CD4-positive, alpha-beta T cell (primary cell): Measurements from ENCODE around the gene LPCAT4. TPM values are rescaled to one million over a fixed set of nuclear protein-coding genes. Genes with fewer than 3 reads are reported as not detected.

Experiments
- ATAC-seq: fragments of 200-7000 bp; cut with Tn5 transposase; one replicate; pipeline ENCODE4 v1.10.0; 2022; ENCODE audit warnings: mild to moderate bottlenecking; ENCODE audit not compliant: poor library complexity
- CTCF ChIA-PET: fragments of 350-600 bp; sonication (Branson Sonifier 250); formaldehyde crosslinking; loops from one replicate; lab custom pipeline; 2021; ENCODE audit warnings: antibody characterized with exemption, inconsistent platforms; lab: Charles Lee
- POLR2A ChIA-PET: fragments of 350-600 bp; sonication (Branson Sonifier 250); formaldehyde crosslinking; loops from one replicate; lab custom pipeline; 2021; ENCODE audit warnings: antibody characterized with exemption, inconsistent platforms; lab: Charles Lee
- DNase-seq, 14 experiments: peaks; one replicate each; pipeline ENCODE4 v3.0.0-alpha.2; 2013 to 2020; ENCODE audit warnings: mixed read lengths in 2 of 14
- H3K27ac ChIP-seq, 2 donors: one replicate each; pipeline versions ENCODE4 v1.5.1 to v1.7.0; 2013; ENCODE audit warnings: low read length in 2 of 2, low read depth in 1 of 2, mild to moderate bottlenecking in 1 of 2
- H3K27me3 ChIP-seq, 2 experiments: 1 replicate in 1 of 2; 2 replicates in 1 of 2; pipeline versions ENCODE4 v1.6.1 to v1.7.0; 2013; ENCODE audit warnings: low read length in 2 of 2, control low read depth in 1 of 2, mild to moderate bottlenecking in 1 of 2, moderate library complexity in 1 of 2; ENCODE audit not compliant: insufficient read depth in 2 of 2, control insufficient read depth in 1 of 2
- H3K36me3 ChIP-seq: one replicate; pipeline ENCODE4 v1.6.1; 2013; ENCODE audit warnings: low read length, control low read depth; ENCODE audit not compliant: insufficient read depth
- H3K4me1 ChIP-seq: one replicate; pipeline ENCODE4 v1.6.1; 2013; ENCODE audit warnings: low read length, control low read depth; ENCODE audit not compliant: insufficient read depth
- H3K4me3 ChIP-seq: one replicate; pipeline ENCODE4 v1.5.1; 2013; ENCODE audit warnings: mild to moderate bottlenecking, low read length, moderate library complexity
- H3K9me3 ChIP-seq, 2 experiments: 1 replicate in 1 of 2; 2 replicates in 1 of 2; pipeline versions ENCODE4 v1.6.1 to v1.7.0; 2013; ENCODE audit warnings: low read length in 2 of 2, mild to moderate bottlenecking in 2 of 2, control low read depth in 1 of 2, moderate library complexity in 1 of 2; ENCODE audit not compliant: control insufficient read depth in 1 of 2, insufficient read depth in 1 of 2
- H3K27ac Mint-ChIP-seq: one replicate; pipeline ENCODE4 v1.8.0; 2020; ENCODE audit warnings: mixed read lengths
- H3K27me3 Mint-ChIP-seq: one replicate; pipeline ENCODE4 v1.8.0; 2021; ENCODE audit warnings: mixed read lengths
- H3K36me3 Mint-ChIP-seq: one replicate; pipeline ENCODE4 v1.8.0; 2021; ENCODE audit warnings: low read depth, mixed read lengths
- H3K4me1 Mint-ChIP-seq: one replicate; pipeline ENCODE4 v1.8.0; 2021; ENCODE audit warnings: low read depth, mixed read lengths
- H3K4me3 Mint-ChIP-seq: one replicate; pipeline ENCODE4 v1.8.0; 2020; ENCODE audit warnings: mild to moderate bottlenecking, mixed read lengths
- H3K9me3 Mint-ChIP-seq: one replicate; pipeline ENCODE4 v1.8.0; 2020; ENCODE audit warnings: mixed read lengths
- CTCF ChIP-seq: fragments of 200-600 bp; IDR thresholded peaks from one replicate; pipeline ENCODE4 v1.8.0; 2022; ENCODE audit warnings: antibody characterized with exemption, mild to moderate bottlenecking
- intact Hi-C, 2 experiments: fragments of 100-400 bp; cut with DNase I in 1 of 2; cut with micrococcal nuclease in 1 of 2; formaldehyde crosslinking; loops; one replicate each; pipeline versions ENCODE4 v1.15.1 to v1.9.0; 2023 to 2025; cut with DNase I, micrococcal nuclease
- total RNA-seq, 174 experiments: library from RNA in 2 of 174; stranded (reverse) in 2 of 174; gene quantifications; one replicate each; pipeline ENCODE4 v1.2.3 and lab custom pipeline; 2021 to 2026

LPCAT4 gene
- total RNA-seq, 2 experiments from 2014 or later, result 41.0 to 45.2 TPM

GRCh38 chr15:34324933-34325332 lies 42.1 kb downstream of the LPCAT4 start:
- DNase-seq (no peak), ATAC-seq (no peak)
- no peaks in the 10 kb centered on the region for H3K9me3 ChIP-seq
- intact Hi-C loops, result no loop called here
- no peak overlapping the region for H3K27ac ChIP-seq
- H3K9me3 Mint-ChIP-seq, result no peaks in the 10 kb centered on the region
- CTCF ChIA-PET, result interaction anchor here (1.0 kb wide), 1 partner anchor 18 kb away, joined by 3 read pairs; the partner anchor contains the start of genes NOP10 and NUTM1
- H3K36me3 Mint-ChIP-seq, result no peaks in the 10 kb centered on the region
- no peak overlapping the region for H3K4me3 ChIP-seq
- H3K4me3 Mint-ChIP-seq, result no peak overlapping the region
- peaks cover 69% of the 10 kb centered on the region for H3K4me1 Mint-ChIP-seq
- peaks cover 16% of the 10 kb centered on the region for H3K4me1 ChIP-seq
- TF ChIP-seq CTCF, result no peak
- no peak overlapping the region for H3K27ac Mint-ChIP-seq
- H3K36me3 ChIP-seq, result no peaks in the 10 kb centered on the region
- H3K27me3 ChIP-seq, result no peaks in the 10 kb centered on the region
- no peaks in the 10 kb centered on the region for H3K27me3 Mint-ChIP-seq
- POLR2A ChIA-PET, result interaction anchor here (1.3 to 7.4 kb wide), 5 partner anchors 9 to 47 kb away, joined by 3 to 127 read pairs (median 3); partner anchors contain the start of genes NOP10, NUTM1 and SLC12A6

- peak overlapping the region; percentile 20 for H3K4me3 Mint-ChIP-seq
- no peaks in the 10 kb centered on the region for H3K9me3 ChIP-seq
- H3K27me3 Mint-ChIP-seq, result no peaks in the 10 kb centered on the region
- ATAC-seq, result no peak
- no peaks in the 10 kb centered on the region for H3K9me3 Mint-ChIP-seq
- no peak overlapping the region for H3K27ac ChIP-seq
- peaks cover 15% of the 10 kb centered on the region for H3K4me1 ChIP-seq
- H3K4me3 ChIP-seq, result no peak overlapping the region
- POLR2A ChIA-PET, result no interaction called here
- intact Hi-C loops, result no loop called here
- H3K27ac Mint-ChIP-seq, result peak overlapping the region; percentile 9
- no peaks in the 10 kb centered on the region for H3K27me3 ChIP-seq
- H3K4me1 Mint-ChIP-seq, result peaks cover 67% of the 10 kb centered on the region
- H3K36me3 ChIP-seq, result no peaks in the 10 kb centered on the region
- peaks cover 7% of the 10 kb centered on the region for H3K36me3 Mint-ChIP-seq
- CTCF ChIA-PET, result no interaction called here
- no peak for DNase-seq
- no peak for TF ChIP-seq CTCF
These were observed 43.8 kb downstream of the LPCAT4 start for GRCh38 chr15:34323217-34323616.

GRCh38 chr15:34318277-34319079 lies 48.5 kb downstream of the LPCAT4 start:
- ATAC-seq (peak; percentile 85), DNase-seq (peak in 7 of 14 experiments; percentile 12 to 62 (median 45))
- peaks cover 6% of the 10 kb centered on the region for H3K36me3 ChIP-seq
- no peaks in the 10 kb centered on the region for H3K9me3 ChIP-seq
- Mint-ChIP-seq H3K27me3 (no peaks in the 10 kb centered on the region), H3K4me3 (peak overlapping the region; percentile 99), H3K27ac (peak overlapping the region; percentile 97), H3K9me3 (no peaks in the 10 kb centered on the region), H3K4me1 (peaks cover 74% of the 10 kb centered on the region), H3K36me3 (peaks cover 30% of the 10 kb centered on the region)
- ChIA-PET CTCF (interaction anchor here (1.0 to 2.2 kb wide), 3 partner anchors 9 to 49 kb away, joined by 3 to 9 read pairs (median 3); partner anchors contain the start of gene LPCAT4), POLR2A (interaction anchor here (0.6 to 4.7 kb wide), 10 partner anchors 9 to 196 kb away, joined by 3 to 73 read pairs (median 7); partner anchors contain the start of genes LPCAT4, NOP10, NUTM1 and SLC12A6)
- intact Hi-C loops, result loop anchor here in 1 of 2 experiments (2.0 to 5.0 kb wide), 2 partner anchors 18 to 36 kb away; partner anchors contain the start of gene SLC12A6
- no peak for TF ChIP-seq CTCF
- H3K4me3 ChIP-seq, result peak overlapping the region; percentile 69
- H3K27ac ChIP-seq, result peak overlapping the region; percentile 11 to 38
- no peaks in the 10 kb centered on the region for H3K27me3 ChIP-seq
- H3K4me1 ChIP-seq, result peaks cover 16% of the 10 kb centered on the region
